ENCODE data around the gene OSBPL5. TPM values are rescaled to one million over a fixed set of nuclear protein-coding genes. Genes with fewer than 3 reads are reported as not detected.

Gene OSBPL5
- polyA plus RNA-seq, 3 donors: 3.1 to 30.3 (median 6.8) TPM

DNA sequence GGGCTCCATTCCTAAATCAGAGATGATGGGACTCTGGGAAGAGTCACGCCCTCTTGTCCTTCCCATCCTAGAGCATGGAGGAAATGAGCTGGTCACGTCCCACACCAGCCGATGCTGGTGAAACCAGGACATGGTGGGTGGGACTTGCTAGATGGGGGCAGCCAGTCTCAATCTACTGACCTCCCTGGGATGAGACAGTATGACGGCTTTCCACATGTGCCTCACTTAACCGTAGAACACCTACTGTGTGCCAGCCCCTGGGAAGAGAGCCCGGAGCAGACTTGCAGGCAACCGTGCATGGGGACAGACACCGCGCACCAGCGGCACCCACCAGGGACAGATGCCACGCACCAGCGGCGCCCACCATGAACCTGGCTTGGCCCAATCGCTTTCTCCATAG lies 3.8 kb downstream of the OSBPL5 start:
- H3K79me2 ChIP-seq (ENCODE audit: insufficient read depth, low read length): peaks cover 97% of the 10 kb centered on the region
- Mint-ChIP-seq H3K36me3 (peaks cover 13 to 17% of the 10 kb centered on the region in 2 donors), H3K9me3 (peaks cover 0 to 4% (median 0%) of the 10 kb centered on the region in 7 donors), H3K4me1 (peaks cover 77% of the 10 kb centered on the region), H3K4me3 (peak overlapping the region in 1 of 2 donors; percentile 83), H3K27me3 (ENCODE audit: low read depth in 3 of 3) (peaks cover 4 to 9% (median 6%) of the 10 kb centered on the region in 3 donors), H3K27ac (no peak overlapping the region)
- peaks cover 58 to 91% of the 10 kb centered on the region in 2 donors for H3K4me1 ChIP-seq (ENCODE audit: control insufficient read depth in 1 of 2, insufficient read depth in 2 of 2, low read length in 2 of 2)
- H2AFZ ChIP-seq (ENCODE audit: insufficient read depth, low read depth, low read length, poor library complexity, severe bottlenecking): no peak overlapping the region
- H4K20me1 ChIP-seq (ENCODE audit: insufficient read depth, low read length): peaks cover 84% of the 10 kb centered on the region
- H3K4me3 ChIP-seq (replicated peaks in 1 of 3; ENCODE audit: low read depth in 2 of 3, low read length in 3 of 3): peak overlapping the region in 1 of 3 experiments; percentile 60
- DNase-seq: no peak
- H3K36me3 ChIP-seq (replicated peaks in 1 of 2; ENCODE audit: control insufficient read depth in 1 of 2, insufficient read depth in 2 of 2, low read length in 2 of 2): no peaks in the 10 kb centered on the region
- intact Hi-C loops (cut with micrococcal nuclease): loop anchor here in 1 of 2 donors (5.0 kb wide), 1 partner anchor 49 kb away; no protein-coding TSS in a partner anchor
- H3K4me2 ChIP-seq (replicated peaks; ENCODE audit: extremely low read depth, low read length, poor library complexity, severe bottlenecking): peak overlapping the region; percentile 58
- TF ChIP-seq, protein P1, sequence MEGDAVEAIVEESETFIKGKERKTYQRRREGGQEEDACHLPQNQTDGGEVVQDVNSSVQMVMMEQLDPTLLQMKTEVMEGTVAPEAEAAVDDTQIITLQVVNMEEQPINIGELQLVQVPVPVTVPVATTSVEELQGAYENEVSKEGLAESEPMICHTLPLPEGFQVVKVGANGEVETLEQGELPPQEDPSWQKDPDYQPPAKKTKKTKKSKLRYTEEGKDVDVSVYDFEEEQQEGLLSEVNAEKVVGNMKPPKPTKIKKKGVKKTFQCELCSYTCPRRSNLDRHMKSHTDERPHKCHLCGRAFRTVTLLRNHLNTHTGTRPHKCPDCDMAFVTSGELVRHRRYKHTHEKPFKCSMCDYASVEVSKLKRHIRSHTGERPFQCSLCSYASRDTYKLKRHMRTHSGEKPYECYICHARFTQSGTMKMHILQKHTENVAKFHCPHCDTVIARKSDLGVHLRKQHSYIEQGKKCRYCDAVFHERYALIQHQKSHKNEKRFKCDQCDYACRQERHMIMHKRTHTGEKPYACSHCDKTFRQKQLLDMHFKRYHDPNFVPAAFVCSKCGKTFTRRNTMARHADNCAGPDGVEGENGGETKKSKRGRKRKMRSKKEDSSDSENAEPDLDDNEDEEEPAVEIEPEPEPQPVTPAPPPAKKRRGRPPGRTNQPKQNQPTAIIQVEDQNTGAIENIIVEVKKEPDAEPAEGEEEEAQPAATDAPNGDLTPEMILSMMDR (IDR thresholded peaks at IDR 0.05): no peak
- no peak overlapping the region for H3K27ac ChIP-seq (ENCODE audit: low read depth in 1 of 2, low read length in 2 of 2)
- no peaks in the 10 kb centered on the region for H3K27me3 ChIP-seq (ENCODE audit: control insufficient read depth in 2 of 2, insufficient read depth in 2 of 2, low read length in 2 of 2)
- no peaks in the 10 kb centered on the region for H3K9me3 ChIP-seq (replicated peaks in 1 of 2; ENCODE audit: control insufficient read depth in 1 of 2, insufficient read depth in 1 of 2, low read length in 2 of 2)
- H3K9ac ChIP-seq (ENCODE audit: insufficient read depth, low read length, poor library complexity, severe bottlenecking): peak overlapping the region; percentile 8
- WGBS (ENCODE audit: insufficient coverage): 74% methylated on average over 10 of the region's 14 CpGs

DNA sequence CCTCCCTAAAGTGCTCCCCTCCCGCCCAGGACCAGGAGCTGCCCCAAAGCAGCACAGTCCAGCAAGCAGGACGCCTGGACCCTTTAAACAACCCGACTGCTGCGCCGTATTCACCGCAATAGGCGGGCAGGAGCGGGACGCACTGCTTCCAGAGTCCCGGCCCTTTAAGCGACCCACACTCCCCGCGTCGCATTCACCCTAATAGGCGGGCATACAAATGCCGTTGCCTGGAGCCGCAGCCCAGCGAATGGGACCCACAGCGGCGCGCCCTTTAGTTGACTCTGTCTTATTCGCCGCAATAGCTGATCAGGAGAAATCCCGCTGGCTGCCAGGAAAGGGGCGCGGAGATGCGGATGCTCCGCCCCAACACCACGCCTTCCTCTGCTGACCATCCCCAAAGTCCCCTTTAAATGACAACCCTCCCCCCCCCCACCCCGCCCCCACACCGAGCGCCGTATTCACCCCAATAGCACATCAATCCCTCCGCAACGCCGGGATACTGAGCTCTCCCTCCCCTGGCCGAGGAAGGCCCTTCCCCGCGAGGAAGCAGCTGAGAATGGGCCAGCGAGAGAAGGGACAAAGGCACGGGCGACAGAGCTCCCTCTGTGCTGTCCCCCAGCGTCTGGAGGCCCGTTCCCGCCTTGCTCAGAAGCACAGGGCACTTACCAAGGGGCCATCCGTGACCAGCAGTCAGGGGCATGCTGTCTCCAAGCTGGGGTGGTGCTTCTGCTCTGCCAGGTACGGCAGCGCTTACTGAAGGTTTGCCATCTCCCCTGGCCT lies 4.7 kb downstream of the OSBPL5 start:
- H3K27me3 Mint-ChIP-seq (ENCODE audit: low read depth in 3 of 3): peaks cover 1 to 4% (median 4%) of the 10 kb centered on the region in 3 donors
- H3K4me1 Mint-ChIP-seq: peaks cover 81% of the 10 kb centered on the region
- H3K36me3 Mint-ChIP-seq: peaks cover 13 to 17% of the 10 kb centered on the region in 2 donors
- Histone ChIP-seq H3K27me3 (ENCODE audit: control insufficient read depth in 2 of 2, insufficient read depth in 2 of 2, low read length in 2 of 2) (no peaks in the 10 kb centered on the region), H3K4me3 (replicated peaks in 1 of 3; ENCODE audit: low read depth in 2 of 3, low read length in 3 of 3) (peak overlapping the region; percentile 7 to 60 (median 7)), H3K4me2 (replicated peaks; ENCODE audit: extremely low read depth, low read length, poor library complexity, severe bottlenecking) (peak overlapping the region; percentile 58), H3K79me2 (ENCODE audit: insufficient read depth, low read length) (peaks cover 100% of the 10 kb centered on the region), H4K20me1 (ENCODE audit: insufficient read depth, low read length) (peaks cover 92% of the 10 kb centered on the region), H3K27ac (ENCODE audit: low read depth in 1 of 2, low read length in 2 of 2) (no peak overlapping the region), H3K9ac (ENCODE audit: insufficient read depth, low read length, poor library complexity, severe bottlenecking) (peak overlapping the region; percentile 24), H3K36me3 (replicated peaks in 1 of 2; ENCODE audit: control insufficient read depth in 1 of 2, insufficient read depth in 2 of 2, low read length in 2 of 2) (no peaks in the 10 kb centered on the region), H2AFZ (ENCODE audit: insufficient read depth, low read depth, low read length, poor library complexity, severe bottlenecking) (no peak overlapping the region), H3K4me1 (ENCODE audit: control insufficient read depth in 1 of 2, insufficient read depth in 2 of 2, low read length in 2 of 2) (peaks cover 61 to 92% of the 10 kb centered on the region in 2 donors), H3K9me3 (replicated peaks in 1 of 2; ENCODE audit: control insufficient read depth in 1 of 2, insufficient read depth in 1 of 2, low read length in 2 of 2) (no peaks in the 10 kb centered on the region)
- intact Hi-C loops (cut with micrococcal nuclease): loop anchor here in 1 of 2 donors (5.0 kb wide), 1 partner anchor 48 kb away; no protein-coding TSS in a partner anchor
- peak in 1 of 3 donors; percentile 39 for DNase-seq
- 10% methylated on average over 46 of the region's 48 CpGs for WGBS (ENCODE audit: insufficient coverage)
- peaks cover 0 to 4% (median 0%) of the 10 kb centered on the region in 7 donors for H3K9me3 Mint-ChIP-seq
- TF ChIP-seq, protein P1 (IDR thresholded peaks at IDR 0.05): no peak
- H3K4me3 Mint-ChIP-seq: peak overlapping the region; percentile 73 to 83
- peak overlapping the region in 2 of 7 donors; percentile 8 to 30 for H3K27ac Mint-ChIP-seq
